Pulmonary artery endothelial cell (primary cell): ENCODE measurements around the gene AOAH. TPM values are rescaled to one million over a fixed set of nuclear protein-coding genes. Genes with fewer than 3 reads are reported as not detected.
"Not testable (repeated sequence)": the region's sequence is repeated elsewhere in the genome, so short reads cannot be mapped to it uniquely, and the experiment has no call there.

Source experiments
- DNase-seq: peaks from one replicate; pipeline ENCODE4 v3.0.0-alpha.2; 2011; ENCODE audit warnings: low read depth, low spot score
- total RNA-seq: library from RNA; depleted of rRNA; stranded (reverse); fragments of >200 nt; gene quantifications from 2 replicates; pipeline ENCODE4 v1.2.3, GENCODE V29; 2014

AOAH gene
- total RNA-seq, 1 donor from 2014 or later: not detected

DNA sequence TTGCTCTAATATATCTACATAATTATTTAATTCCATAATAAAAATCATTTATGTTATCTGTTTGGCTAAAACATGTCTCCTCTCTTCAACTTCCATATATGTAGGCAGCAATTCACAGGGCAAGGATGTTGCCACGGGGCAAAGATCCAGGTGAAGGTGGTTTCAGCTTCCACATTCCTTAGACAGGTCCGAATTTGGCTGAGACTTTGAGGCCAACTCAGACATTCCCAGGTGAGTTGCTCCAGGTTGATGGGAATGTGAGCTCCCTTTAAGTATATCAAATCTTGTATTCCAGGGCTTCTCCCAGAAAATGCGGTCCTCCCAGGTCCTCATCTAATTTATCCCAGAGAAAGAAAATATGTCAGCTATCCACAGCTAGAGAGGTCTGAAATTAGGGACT lies 15.1 kb upstream of the AOAH start:
- no peak for DNase-seq

DNA sequence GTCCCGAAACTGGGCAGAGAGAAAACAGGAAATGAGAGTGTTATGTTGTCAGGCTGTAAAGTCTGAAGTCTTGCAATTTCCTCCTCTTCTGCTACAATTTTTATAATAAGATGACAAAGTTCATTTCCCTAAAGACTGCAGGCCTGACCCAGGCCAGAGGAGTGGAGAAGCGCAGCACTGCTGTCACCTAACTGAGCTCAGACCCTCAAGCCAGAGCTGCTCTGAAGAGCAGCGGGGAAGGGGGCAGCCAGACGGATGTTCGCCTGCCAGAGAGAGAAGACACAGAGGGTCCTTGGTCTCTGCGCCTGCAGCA lies 12.6 kb upstream of the AOAH start:
- DNase-seq: no peak

DNA sequence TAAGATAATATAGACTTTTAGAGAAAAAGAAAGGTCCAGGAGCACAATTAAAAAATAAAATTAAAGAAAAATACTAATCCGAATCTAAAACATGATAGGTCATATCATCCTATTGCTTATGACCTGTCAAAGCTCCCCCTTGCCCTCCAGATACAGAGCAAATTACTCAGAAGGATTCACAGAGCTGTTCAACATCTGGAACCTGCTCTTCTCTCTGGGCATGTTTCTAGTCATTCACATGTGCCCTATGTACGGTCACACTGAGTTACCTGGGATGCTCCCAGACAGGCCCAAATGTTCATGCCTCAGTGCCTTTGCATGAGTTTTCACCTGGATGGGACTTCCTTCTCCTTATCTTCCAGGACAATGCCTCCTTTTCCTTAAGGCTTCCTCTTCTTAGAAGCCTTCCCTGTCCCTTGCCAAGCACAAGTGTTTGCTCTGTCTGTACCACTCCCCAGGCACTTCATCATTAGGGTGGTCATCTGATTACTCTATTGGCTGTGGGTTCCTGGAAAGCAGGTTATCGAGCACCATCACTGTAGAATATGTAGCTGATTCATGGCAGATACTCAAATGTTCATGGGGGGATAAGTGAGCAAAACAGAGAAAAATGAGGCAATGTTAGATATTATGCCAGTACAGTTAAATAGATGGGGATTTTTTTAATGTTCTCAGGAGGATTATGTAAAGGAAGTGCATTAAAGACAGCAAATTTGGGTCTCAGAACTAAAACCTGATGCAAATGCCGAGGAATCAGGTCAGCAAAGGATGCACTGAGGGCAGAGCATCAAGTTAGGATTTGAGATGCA lies 12.0 kb upstream of the AOAH start:
- no peak for DNase-seq

DNA sequence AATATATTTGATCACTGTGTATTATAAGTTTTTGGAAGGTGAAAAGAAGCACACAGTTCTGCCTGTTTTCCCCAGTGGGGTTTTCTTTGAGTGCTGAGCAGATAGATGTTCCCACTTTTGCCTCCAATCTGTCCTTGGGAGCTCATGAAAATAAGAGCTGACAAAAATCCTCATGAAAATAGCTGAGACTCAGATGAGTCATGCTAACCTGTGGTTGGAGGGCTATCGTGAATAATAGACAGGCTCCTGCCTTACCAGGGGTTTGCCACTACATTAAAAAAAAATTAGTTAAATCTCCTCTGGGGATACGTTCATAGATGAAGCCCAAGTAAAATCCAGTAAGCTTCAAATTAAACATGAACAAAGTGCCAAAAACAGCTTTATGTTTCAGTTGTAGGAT lies 10.9 kb upstream of the AOAH start:
- DNase-seq: no peak

DNA sequence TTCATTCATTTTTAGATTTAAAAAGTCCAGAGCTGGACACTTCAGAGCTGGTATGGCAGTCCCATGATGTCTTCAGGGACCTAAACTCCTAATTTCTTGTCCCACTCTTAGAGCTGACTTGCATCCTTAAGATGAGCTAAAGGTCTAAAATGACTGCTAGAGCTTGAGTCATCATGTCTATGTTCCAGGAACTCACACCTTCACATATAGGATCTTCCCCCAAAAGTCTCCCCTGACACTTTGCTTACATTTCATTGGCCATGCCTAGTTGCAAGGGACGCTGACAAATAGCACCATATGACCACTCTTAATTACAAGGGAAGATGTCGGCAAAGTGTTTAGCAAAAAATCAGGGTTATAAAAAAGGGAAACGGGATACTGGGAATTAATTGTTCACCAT lies 10.4 kb upstream of the AOAH start:
- DNase-seq: no peak

DNA sequence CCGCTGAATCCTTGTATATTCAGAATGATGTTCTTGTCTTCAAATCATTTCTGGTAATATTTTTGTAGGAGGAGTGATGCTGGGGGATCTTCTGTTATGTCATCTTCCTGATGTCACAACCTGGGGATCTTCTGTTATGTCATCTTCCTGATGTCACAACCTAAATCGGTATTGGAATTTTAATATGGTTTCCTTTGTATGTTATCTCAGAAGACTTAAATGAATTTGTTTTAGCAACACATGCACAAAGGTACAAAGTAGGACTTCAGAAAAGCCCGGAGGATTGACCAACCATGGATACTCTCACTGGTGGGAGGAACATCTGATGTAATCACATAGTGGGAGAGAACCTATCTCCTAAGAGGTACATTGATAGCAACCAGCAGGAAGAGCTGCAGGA lies 9.1 kb upstream of the AOAH start:
- DNase-seq: no peak

DNA sequence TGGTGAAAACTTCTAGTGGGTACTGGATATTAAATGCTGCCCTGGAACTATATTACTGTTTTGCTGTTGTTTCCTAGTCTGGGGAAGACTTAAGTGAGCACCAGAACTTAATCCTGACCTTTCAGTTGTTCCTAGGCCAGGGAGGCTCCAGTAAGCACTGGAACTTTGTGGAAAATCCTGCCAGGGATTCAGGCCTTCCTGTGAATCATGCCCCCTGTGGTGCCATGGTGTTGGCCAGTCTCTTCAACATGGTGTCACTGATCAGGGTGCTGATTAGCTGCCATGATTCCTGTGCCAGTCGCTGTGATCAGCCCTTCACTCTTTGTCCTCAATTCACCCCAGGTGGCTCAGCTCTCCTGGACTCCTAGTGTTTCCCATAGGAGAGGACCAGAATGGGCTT lies 8.5 kb upstream of the AOAH start:
- no peak for DNase-seq

DNA sequence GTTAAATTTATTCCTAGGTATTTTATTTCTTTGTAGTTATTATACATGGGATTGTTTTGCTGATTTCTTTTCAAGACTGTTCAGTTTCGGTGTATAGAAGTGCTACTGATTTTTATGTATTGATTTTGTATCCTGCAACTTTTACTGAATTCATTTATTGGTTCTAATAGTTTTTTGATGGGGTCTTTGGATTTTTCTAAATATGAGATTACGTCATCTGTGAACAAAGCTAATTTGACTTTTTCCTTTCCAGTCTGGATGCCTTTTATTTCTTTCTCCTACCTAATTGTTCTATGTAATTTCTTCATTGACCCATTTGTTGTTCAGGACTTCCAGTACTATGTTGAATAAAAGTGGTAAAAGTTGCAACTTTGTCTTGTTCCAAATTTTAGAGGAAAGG lies 5.8 kb upstream of the AOAH start:
- DNase-seq: no peak

DNA sequence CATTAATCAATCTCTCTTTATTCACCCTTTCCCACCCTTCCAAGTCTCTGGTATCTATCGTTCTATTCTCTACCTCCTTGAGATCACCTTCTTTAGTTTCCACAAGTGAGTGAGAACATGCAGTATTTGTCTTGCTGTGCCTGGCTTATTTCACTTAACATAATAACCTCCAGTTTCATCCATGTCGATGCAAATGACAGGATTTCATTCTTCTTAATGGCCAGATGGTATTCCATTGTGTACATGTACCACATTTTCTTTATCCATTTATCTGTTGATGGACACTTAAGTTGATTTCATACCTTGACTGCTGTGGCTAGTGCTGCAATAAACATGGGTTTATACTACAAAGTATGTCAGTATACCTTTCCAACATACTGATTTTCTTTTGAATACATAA lies 3.8 kb upstream of the AOAH start:
- no peak for DNase-seq

DNA sequence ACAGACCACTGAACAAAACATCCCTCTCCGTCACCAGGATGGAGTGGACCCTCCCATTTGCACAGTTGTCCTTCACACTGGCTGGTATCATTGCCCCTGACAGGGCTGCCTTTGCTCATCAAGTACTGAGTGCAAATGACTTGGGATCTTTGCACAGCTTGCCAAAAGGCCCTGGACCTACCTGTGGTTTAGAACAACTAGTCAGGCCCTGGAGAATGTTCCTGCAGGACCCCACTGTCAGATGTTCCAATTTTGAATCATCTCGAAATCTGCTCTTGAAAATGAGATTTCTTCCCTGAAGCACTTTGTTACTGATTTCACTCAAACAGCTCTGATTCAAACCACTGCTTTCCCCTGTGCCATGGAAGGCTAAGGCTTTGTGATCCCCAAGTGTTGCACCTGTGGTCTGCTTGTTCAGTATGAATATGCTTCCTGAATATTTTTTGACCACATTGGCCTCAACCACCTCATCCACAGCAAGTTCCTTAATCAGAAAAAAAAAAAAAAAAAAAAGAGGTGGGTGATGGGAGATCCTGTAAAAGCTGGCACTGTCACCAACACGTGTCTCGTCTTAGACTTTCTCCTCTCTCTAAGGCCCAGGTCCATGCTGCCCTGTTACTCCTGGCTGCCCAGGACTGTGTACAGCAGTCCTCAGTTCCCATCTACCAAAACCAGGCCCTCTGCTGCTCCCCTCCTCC lies 2.7 kb upstream of the AOAH start:
- no peak for DNase-seq

DNA sequence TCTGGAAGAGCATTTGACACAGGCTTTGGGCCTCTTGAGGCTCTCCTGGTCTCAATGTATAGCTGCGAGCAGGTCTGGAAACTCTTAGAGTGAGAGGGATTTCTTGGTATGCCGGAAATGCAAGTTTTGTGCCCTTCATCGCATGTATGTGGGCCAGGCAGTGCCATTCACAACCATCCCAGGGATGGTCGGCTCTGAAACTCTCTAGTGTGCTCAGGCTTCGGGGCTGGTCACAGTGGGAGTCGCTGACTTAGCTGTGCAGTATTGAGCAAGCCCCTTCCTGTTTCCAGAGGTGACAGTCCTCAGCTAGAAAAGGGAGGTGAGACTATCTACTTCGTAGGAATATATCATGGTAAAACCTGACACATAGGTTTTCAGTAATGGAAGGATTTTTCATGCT lies 2.0 kb upstream of the AOAH start:
- DNase-seq: no peak

DNA sequence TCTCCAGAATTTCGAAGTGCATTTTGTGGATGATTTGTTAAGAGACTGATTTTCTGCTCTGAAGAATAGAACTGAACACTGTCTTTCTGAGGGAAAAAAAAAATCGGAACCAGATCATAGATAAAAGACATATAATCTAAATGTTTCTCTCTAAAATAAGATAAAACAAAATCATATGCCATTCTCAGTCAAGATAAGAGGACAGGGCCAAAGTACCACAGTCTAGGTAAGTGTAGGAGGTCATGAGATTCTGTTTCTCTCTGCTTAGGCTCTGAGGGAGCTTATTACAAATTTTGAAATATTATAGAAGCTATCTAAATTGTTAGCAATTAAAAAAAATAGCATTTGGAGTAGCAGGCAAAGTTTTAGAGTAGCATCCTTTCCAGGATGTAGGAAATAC lies 702 bp upstream of the AOAH start:
- no peak for DNase-seq

DNA sequence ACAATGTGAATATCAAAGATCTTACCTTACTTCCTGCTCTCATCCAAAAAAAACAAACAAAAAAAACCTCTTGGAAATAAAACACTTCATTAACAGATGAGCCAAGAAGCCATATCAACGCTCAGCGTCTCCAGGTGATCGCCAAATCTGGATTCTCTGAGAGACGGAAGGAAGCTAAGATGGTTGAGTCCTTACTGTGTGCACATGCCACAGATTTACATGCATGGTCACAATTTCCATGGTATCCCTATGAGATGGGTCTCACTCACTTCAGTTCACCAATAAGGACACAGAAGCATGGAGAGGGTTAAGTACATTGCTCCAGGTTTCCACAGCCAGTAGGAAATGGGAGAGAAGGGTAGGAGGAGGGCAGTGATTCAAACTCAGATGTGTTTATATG lies 1.0 kb downstream of the AOAH start:
- DNase-seq: no peak

DNA sequence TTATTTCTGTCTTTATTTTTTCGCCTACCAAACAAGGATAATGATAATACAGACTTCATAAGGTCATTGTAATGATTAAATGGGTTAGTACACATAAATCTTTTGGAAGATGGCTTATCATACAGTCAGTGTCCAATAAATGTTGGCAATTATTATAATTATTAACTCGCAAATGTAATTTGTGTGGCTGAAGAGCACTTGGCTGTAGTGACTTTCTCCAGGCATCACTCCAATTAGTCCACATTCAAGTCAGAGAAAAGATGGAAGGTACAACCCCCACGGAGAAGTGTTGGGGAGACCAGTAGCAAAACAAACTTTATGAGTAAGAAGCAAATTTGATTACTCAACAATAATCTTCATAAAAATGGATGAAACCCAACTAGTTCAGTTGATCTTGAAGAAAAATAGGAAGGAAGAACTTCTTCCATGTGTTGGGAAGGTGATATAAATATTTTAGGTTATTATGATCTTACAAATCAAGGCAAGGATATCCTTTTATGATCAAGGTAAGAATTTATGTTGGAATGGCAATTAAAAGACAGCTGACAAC lies 5.1 kb downstream of the AOAH start:
- DNase-seq: no peak

DNA sequence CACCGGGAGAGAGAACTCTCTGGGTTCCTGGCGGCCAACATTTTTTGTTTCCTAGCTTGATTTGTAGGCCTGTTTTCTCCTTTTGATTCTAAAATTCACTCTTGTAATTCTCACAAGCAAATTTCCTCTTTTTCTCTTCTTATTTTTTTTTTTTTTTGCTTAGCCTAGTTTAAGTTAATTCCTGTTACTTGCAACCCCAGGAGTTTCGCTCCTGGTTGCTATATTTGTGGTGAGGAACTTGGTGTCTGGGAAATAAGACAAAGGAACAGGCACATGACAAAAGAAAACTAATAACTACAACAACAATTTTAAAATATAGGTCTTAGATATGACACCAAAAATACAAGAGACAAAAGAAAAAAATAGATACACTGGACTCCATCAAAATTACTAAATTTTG lies 6.7 kb downstream of the AOAH start:
- no peak for DNase-seq

DNA sequence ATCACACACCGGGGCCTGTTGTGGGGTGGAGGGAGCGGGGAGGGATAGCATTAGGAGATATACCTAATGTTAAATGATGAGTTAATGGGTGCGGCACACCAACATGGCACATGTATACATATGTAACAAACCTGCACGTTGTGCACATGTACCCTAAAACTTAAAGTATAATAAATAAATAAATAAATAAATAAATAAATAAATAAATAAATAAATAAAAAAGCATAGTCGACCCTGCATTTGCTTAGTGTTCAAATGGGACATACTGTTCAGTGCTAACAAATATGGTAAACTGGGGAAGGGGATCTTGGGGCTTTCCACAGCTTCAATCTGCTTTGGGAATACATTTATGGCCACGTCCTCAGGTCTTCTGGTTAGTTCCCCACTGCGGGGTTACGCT lies 7.5 kb downstream of the AOAH start:
- not testable (repeated sequence) for DNase-seq

DNA sequence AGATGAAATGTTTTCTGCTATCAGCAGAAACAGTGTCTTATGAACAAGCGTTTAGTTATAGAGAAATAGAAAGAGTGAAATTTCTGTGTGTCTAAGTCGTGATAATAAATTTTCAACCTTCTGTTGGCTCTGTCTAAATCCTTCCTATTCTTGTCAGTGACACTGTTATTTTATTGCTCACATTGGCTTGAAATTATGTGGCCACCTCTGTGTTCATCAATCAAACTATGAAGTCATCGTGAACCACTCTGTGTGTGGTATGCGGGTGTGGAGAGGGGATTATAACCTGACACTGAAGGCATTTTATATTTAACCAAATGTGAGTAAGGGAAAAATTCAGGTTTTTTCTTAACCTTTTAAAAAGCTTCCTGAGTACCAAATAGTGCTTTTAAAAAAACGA lies 12.3 kb downstream of the AOAH start:
- no peak for DNase-seq

DNA sequence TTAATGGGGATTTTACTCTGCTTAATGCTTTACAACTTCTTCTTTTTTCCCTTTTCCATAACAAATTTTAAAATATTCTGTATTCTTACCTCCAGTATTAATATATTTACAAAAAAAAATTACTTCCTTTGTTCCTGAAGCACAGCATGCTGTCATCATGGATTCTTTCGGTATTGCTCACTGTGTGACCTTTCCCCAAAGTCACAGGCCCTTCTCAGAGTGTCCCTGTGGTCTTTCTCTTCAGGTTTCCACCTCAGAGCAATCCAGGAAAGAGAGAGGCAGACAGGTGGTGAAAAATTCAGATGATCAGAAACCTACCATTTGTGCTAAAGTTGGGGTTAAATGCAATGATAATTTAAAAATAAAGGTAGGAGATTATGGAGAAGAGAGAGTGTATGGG lies 13.0 kb downstream of the AOAH start:
- DNase-seq: no peak

DNA sequence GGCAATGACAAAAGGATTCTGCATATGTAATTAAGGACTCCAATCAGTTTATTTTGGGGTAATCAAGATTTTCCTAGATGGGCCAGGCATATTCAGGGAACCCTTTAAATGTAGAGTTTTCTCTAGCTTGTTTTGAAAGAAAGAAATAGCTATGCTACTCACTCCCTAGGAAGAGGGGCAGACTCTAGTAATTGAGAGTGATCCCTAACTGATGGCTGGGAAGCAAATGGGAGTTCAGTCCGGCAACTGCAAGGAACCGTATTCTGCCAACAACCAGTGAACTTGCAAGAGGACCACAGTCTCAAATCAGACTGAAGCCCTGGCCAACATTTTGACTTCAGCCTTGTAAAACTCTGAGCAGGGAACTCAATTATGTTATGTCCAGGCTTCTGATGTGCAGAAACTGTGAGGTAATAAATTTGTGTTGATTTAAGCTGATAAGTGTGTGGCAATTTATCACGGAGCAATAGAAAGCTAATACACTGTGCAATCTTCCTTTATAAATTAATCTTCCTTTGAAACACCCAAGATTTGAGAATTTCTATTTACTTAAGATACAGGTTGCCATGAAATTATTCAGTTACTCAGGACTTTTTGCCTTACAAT lies 14.0 kb downstream of the AOAH start:
- no peak for DNase-seq

DNA sequence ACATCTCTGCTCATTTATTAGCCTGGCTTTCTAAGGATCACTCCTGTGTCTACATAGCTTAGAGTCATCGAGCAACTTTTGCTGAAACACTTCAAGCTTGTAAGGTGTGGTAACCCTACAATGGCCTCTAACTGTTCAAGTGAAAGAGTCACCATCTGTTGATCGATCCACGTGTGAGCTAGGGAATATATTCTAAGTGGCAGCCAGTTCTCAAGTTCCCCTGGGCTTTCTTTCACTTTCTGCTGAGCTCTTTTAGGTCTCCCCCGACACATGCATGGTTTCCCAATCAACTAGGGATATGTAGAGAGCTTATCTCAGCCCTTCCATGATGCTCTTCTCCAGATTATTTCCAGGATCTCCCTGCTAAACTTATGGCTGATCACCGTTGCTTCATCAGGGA lies 15.5 kb downstream of the AOAH start:
- no peak for DNase-seq

DNA sequence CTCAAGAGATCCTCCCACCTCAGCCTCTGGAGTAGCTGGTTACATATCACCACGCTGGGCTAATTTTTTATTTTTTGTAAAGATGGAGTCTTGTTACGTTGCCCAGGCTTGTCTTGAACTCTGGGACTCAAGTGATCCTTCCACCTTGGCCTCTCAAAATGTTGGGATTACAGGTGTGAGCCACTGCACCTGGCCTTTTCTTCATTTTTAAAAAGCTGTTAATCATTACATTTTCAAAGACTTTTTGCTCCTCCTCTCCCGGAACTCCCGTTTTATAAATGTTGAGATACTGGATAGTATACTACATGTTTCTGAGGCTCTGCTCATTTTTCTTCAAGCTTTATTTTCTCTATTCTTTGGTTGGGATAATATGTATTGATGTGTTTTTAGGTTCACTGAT lies 16.4 kb downstream of the AOAH start:
- no peak for DNase-seq

DNA sequence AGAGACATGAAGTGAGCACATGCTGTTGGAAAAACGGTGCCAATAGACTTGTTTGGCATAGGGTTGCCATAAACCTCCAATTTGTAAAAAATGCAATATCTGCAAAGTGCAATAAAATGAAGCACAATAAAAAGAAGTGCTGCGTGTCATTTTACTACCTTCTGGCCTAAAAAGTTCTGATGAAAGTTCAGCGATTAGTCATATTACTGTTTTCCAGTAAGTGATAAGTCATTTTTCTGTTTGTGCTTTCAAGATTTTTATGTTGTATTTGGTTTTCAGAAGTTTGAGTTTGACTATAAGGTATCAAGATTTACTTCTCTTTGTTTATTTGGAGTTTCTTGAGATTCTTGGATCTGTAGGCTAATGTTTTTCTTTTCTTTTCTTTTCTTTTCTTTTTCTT lies 16.8 kb downstream of the AOAH start:
- DNase-seq: no peak

DNA sequence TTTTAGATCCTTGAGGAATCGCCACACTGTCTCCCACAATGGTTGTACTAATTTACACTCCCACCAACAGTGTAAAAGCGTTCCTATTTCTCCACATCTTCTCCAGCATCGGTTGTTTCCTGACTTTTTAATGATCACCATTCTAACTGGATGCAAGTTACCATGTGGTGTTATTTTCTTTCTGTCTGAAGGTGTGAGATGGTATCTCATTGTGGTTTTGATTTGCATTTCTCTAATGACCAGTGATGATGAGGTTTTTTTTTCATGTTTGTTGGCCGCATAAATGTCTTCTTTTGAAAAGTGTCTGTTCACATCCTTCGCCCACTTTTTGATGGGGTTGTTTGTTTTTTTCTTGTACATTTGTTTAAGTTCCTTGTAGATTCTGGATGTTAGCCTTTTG lies 20.4 kb downstream of the AOAH start:
- not testable (repeated sequence) for DNase-seq
